Cardiac fibroblast (primary cell): ENCODE measurements around the gene SULF2.

ENCODE experiments used
- DNase-seq, 2 donors: peaks; one replicate each; pipeline versions ENCODE4 v3.0.0 to v3.0.0-alpha.2; 2010; ENCODE audit warnings: low read depth in 2 of 2
- H3K4me3 ChIP-seq, 2 donors: replicated peaks in 1 of 2; 1 replicate in 1 of 2; 2 replicates in 1 of 2; pipeline ENCODE4 v1.5.1; 2011; ENCODE audit warnings: low read depth in 2 of 2, low read length in 2 of 2, mild to moderate bottlenecking in 2 of 2, moderate library complexity in 1 of 2
- TF ChIP-seq, protein P1 (sequence below): IDR thresholded peaks from one replicate; pipeline ENCODE4 v1.5.1; 2011; ENCODE audit warnings: low read depth, mild to moderate bottlenecking, low read length, inconsistent platforms

Gene SULF2

DNA sequence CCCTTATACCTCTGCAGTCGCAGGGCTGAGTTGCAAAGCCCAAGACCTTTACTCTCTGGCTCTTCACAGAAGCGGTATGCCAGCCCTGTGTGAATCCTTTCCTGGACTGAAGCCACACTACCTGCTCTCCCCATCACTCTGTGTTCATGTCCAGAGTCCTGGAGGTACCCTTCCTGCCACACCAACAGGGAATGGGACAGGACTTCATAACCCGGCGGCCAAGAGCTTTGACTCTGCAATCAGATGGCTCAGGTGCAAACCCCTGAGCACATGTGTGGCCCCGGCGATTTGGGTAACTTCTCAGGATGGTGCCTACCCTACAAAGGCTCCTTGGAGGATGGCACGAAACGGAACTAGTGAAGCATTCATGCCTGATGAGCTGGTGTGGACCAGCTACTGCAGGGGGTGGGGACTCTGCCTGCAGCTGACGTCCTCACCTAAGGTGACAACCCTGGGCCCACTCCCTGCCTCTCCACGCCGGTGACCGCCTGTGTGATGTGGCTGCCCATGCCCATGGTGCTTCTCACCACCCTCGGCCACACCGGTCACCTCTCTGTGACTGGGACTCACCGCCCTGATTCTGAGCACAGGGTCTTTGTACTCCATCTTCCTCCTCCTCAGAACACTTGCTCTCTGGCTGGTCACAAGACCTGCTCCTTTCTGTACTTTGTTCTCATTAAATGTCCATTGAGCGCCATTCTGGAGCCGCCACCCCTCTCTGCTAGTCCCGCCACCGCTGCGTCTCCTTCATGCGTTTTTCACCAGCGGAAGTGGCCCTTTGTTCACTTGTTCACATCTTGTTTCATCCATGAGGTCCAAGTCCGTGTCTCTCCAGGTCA, 116.7 kb downstream of the SULF2 start:
- H3K4me3 ChIP-seq, result no peak overlapping the region
- no peak for DNase-seq
- TF ChIP-seq, protein P1, sequence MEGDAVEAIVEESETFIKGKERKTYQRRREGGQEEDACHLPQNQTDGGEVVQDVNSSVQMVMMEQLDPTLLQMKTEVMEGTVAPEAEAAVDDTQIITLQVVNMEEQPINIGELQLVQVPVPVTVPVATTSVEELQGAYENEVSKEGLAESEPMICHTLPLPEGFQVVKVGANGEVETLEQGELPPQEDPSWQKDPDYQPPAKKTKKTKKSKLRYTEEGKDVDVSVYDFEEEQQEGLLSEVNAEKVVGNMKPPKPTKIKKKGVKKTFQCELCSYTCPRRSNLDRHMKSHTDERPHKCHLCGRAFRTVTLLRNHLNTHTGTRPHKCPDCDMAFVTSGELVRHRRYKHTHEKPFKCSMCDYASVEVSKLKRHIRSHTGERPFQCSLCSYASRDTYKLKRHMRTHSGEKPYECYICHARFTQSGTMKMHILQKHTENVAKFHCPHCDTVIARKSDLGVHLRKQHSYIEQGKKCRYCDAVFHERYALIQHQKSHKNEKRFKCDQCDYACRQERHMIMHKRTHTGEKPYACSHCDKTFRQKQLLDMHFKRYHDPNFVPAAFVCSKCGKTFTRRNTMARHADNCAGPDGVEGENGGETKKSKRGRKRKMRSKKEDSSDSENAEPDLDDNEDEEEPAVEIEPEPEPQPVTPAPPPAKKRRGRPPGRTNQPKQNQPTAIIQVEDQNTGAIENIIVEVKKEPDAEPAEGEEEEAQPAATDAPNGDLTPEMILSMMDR, result no peak

DNA sequence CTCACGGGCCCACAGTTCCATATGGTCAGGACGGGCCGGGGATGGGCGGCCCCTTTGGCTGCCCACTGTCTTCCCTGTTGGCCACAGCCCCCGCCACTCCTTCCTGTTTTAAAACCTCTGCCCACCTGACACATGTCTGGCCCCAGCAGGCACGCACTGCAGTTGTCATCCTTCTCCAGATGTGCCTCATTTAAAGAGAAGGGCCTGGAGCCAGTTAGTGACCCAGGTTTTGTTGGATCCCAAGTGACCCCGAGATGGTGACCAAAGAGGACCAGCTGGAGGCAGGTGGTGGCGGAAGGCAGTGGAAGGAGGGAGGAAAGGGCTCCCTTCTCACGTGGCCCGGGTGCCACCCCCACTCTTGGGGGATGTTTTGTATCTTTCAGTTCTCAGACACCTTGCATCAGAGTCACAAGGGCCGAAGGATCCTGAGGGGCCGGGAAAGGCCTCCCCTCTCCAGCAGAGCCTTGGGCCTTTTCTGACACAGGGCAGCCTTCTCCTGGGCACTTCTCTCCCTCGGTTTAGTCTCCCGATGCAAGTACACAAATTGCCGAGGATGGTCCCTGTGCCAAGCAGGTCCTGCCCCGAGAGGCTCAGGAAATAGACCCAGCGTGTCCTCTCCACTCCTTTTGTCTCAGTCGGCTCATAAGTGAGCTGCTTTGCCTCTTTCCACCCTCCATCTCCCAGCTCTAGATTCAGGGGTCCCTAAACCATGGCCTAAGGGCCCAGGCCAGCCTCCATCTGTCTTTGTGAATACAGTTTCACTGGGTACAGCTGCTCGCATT, 117.6 kb downstream of the SULF2 start:
- TF ChIP-seq, protein P1, result no peak
- no peak for DNase-seq
- no peak overlapping the region for H3K4me3 ChIP-seq

- no peak for DNase-seq
- TF ChIP-seq, protein P1, result no peak
- no peak overlapping the region for H3K4me3 ChIP-seq
Measured at GRCh38 chr20:47667086-47667485, 118.2 kb downstream of the SULF2 start.

DNA sequence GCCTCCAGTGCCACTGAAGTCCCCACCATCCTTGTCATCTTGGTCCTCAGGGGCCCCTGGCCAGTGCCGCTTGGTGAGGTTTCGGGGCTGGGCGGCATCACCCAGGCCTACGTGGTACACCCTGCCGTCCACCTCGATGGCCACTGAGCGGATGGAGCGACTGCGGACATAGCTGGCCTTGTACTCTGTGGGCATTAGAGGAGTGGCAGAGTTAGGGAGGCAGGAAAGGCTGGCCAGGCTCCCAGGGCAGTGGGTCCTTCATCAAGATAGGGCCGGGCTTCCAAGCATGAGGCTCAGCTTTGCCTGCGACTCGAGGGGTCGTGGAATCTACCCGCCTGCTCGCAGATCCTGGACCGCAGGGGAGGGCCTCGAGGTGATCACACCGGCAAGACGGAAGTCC, 119.0 kb downstream of the SULF2 start:
- no peak for DNase-seq
- TF ChIP-seq, protein P1, result no peak
- H3K4me3 ChIP-seq, result no peak overlapping the region

DNA sequence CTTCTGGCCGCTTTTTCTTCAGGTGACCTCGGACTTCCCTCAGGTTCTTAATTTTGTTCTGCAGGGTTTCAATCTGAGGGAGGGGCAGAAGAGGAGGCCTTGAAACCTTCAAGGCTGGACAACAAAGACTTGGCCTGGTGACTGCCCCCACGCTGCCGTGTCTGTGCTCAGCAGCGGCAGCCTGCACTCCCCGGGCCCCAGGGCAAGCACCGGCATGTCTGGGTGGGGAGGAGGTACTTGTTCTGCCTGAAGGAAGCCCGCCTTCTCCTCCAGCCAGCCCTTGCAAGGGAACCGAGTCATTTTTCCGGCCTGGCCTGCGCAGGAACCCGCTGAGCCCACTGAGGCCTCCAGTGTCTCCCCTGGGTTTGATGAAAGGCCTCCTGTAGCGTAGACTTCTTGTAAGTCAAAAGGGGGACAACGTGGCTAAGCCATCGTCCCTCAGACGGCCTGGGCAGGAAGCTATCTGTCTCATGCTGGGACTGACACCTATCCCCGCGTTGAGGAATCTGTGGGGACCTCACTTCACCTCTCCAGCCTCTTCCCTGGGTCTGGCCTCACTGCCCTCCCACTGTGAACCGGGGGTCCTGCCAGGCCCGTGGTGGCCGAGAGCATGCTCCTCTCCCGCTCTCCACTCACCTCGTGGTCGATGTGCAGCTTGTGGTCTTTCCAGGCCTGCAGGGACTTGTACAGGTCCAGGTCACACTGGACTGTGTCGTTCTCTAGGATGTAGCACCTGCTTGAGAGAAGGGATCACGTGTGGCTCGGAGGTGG, 119.9 kb downstream of the SULF2 start:
- TF ChIP-seq, protein P1, result no peak
- no peak overlapping the region for H3K4me3 ChIP-seq
- no peak for DNase-seq

DNA sequence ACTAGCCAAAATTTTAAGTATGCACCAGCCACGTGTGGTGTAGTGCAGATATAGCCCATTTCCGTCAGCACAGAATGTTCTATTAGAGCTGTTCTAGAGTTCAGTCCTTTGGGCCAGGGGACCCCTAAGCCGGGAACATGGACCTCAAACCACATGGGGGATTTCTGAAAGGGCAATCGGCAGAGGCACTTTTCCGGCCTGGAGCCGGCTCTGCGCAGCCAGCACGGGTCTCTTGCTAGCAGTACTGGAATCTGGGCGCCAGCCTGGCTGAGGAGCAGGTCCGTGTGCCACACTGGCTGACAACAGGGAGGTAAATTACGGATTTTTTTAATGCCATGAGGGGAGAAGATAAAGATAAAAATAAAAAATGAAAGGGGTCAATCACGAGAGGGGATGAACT, 120.5 kb downstream of the SULF2 start:
- no peak for DNase-seq
- H3K4me3 ChIP-seq, result no peak overlapping the region
- TF ChIP-seq, protein P1, result no peak
